Transverse colon (tissue), 4 donors: ENCODE results near the gene CHAD. TPM values are rescaled to one million over a fixed set of nuclear protein-coding genes. Genes with fewer than 3 reads are reported as not detected.
A peak's percentile ranks its signal among the peaks of the same experiment; 100 is the strongest.

Source experiments
- DNase-seq: peaks from one replicate; pipeline ENCODE4 v3.0.0-alpha.2; 2019
- H3K27ac ChIP-seq, 4 donors: fragments of 200-600 bp; sonication (generic); 2 replicates each; pipeline ENCODE4 v1.5.1; 2016 to 2018; ENCODE audit warnings: inconsistent platforms in 4 of 4
- H3K27me3 ChIP-seq: fragments of 200-600 bp; sonication (generic); 2 replicates; pipeline ENCODE4 v1.5.1; 2017; ENCODE audit warnings: inconsistent platforms
- H3K36me3 ChIP-seq, 4 donors: fragments of 200-600 bp; sonication (generic); 2 replicates each; pipeline ENCODE4 v1.5.1; 2017 to 2019; ENCODE audit warnings: inconsistent platforms in 4 of 4
- H3K4me1 ChIP-seq, 4 donors: fragments of 200-600 bp; sonication (generic); 2 replicates each; pipeline ENCODE4 v1.5.1; 2017 to 2020; ENCODE audit warnings: inconsistent platforms in 4 of 4
- H3K4me3 ChIP-seq, 4 donors: fragments of 200-600 bp; sonication (generic); 1 replicate in 1 of 4; 2 replicates in 3 of 4; pipeline versions ENCODE4 v1.5.1 to v1.6.1; 2017 to 2019; ENCODE audit warnings: inconsistent platforms in 4 of 4
- H3K9me3 ChIP-seq, 2 donors: fragments of 200-600 bp; sonication (generic); 2 replicates each; pipeline ENCODE4 v1.5.1; 2017 to 2019; ENCODE audit warnings: inconsistent platforms in 2 of 2
- CTCF ChIP-seq, 5 experiments: fragments of 200-600 bp in 3 of 5; fragments of 450-650 bp in 2 of 5; sonication (generic) in 3 of 5; IDR thresholded peaks; 1 replicate in 2 of 5; 2 replicates in 3 of 5; pipeline ENCODE4 v1.5.1; 2016 to 2017; ENCODE audit warnings: antibody characterized with exemption in 5 of 5, inconsistent platforms in 3 of 5, mild to moderate bottlenecking in 2 of 5, moderate library complexity in 1 of 5
- EP300 ChIP-seq: sonication (generic); formaldehyde crosslinking; IDR thresholded peaks from one replicate; pipeline ENCODE4 v1.6.1; 2017; ENCODE audit warnings: antibody characterized with exemption, low read depth
- POLR2A ChIP-seq: fragments of 450-650 bp; IDR thresholded peaks from one replicate; pipeline ENCODE4 v1.6.1; 2016; ENCODE audit warnings: antibody characterized with exemption, mild to moderate bottlenecking, moderate library complexity
- POLR2AphosphoS5 ChIP-seq, 3 donors: sonication (generic); formaldehyde crosslinking; IDR thresholded peaks; one replicate each; pipeline ENCODE4 v1.6.1; 2016; ENCODE audit warnings: antibody characterized with exemption in 3 of 3
- WGBS, 2 donors: methylation state at CpG; one replicate each; pipeline ENCODE4 v1.1.5; 2018; ENCODE audit warnings: low coverage in 1 of 2; 5-methylcytosine and 5-hydroxymethylcytosine counted together
- in situ Hi-C, 4 donors: fragments of 200-750 bp; cut with MboI; loops; one replicate each; pipeline versions ENCODE4 v1.15.0 to v1.15.1; 2017; ENCODE audit warnings: low sequenced_read_pairs in 3 of 4, low pct_ligation_motif_present in 1 of 4, low pct_unique_long_range_greater_than_20kb in 1 of 4
- intact Hi-C: fragments of 100-400 bp; cut with DNase I; formaldehyde crosslinking; loops from one replicate; pipeline ENCODE4 v1.15.1; 2023; ENCODE audit warnings: low total_unique reads
- total RNA-seq, 4 donors: library from RNA; depleted of rRNA; stranded (reverse); fragments of >200 nt; gene quantifications; one replicate each; pipeline ENCODE4 v1.1.0, GENCODE V29; 2016

Gene CHAD
- total RNA-seq, 4 donors from 2014 or later = 9.6 to 59.8 (median 19.7) TPM

GRCh38 chr17:50478391-50479381, 10.0 kb upstream of the CHAD start, which contains the start of gene RSAD1:
TSS of gene RSAD1 (plus strand) at chr17:50478860. CDS start at chr17:50478885, 25 bp downstream.
- WGBS, 2 donors = 0 to 6% methylated on average over 1 to 47 of the region's 75 CpGs
- TF ChIP-seq CTCF (IDR thresholded peaks at IDR 0.05) = peak; percentile 76 to 94 (median 88)
- TF ChIP-seq POLR2A = peak; percentile 65
- peak; percentile 30 to 89 (median 87) for TF ChIP-seq POLR2AphosphoS5 (IDR thresholded peaks at IDR 0.05)
- no peak for TF ChIP-seq EP300
- Histone ChIP-seq H3K27me3 (no peaks in the 10 kb centered on the region), H3K36me3 (peaks cover 0 to 6% (median 2%) of the 10 kb centered on the region in 4 donors), H3K4me1 (peaks cover 16 to 48% (median 28%) of the 10 kb centered on the region in 4 donors), H3K9me3 (no peaks in the 10 kb centered on the region), H3K27ac (peak within 1 kb of the TSS; percentile 90 to 93 (median 92)), H3K4me3 (peak within 1 kb of the TSS; percentile 44 to 73 (median 65))
- in situ Hi-C loops (no loop called here), intact Hi-C loops (no loop called here)
- peak; percentile 90 for DNase-seq

- Histone ChIP-seq H3K9me3 (no peaks in the 10 kb centered on the region), H3K27me3 (no peaks in the 10 kb centered on the region), H3K4me3 (peak overlapping the region in 1 of 4 donors; percentile 65), H3K36me3 (no peaks in the 10 kb centered on the region), H3K27ac (peak overlapping the region; percentile 90 to 93 (median 92)), H3K4me1 (peaks cover 16 to 45% (median 28%) of the 10 kb centered on the region in 4 donors)
- DNase-seq = no peak
- in situ Hi-C loops = no loop called here
- 75% methylated on average over 7 of the region's 7 CpGs; no CpG with 5 or more reads in 1 of the 2 donors for WGBS, 2 donors
- TF ChIP-seq POLR2AphosphoS5 (IDR thresholded peaks at IDR 0.05) = no peak
- TF ChIP-seq POLR2A = no peak
- no peak for TF ChIP-seq CTCF (IDR thresholded peaks at IDR 0.05)
- no peak for TF ChIP-seq EP300
- intact Hi-C loops = no loop called here
Observed at GRCh38 chr17:50477976-50478375, 9.3 kb upstream of the CHAD start.

- Histone ChIP-seq H3K9me3 (no peaks in the 10 kb centered on the region), H3K27me3 (no peaks in the 10 kb centered on the region), H3K4me1 (peaks cover 10 to 37% (median 22%) of the 10 kb centered on the region in 4 donors), H3K4me3 (peak overlapping the region in 2 of 4 donors; percentile 15 to 39), H3K36me3 (no peaks in the 10 kb centered on the region), H3K27ac (peak overlapping the region; percentile 57 to 73 (median 61))
- 75% methylated on average over 15 of the region's 18 CpGs; no CpG with 5 or more reads in 1 of the 2 donors for WGBS, 2 donors
- DNase-seq = peak; percentile 58
- no peak for TF ChIP-seq CTCF (IDR thresholded peaks at IDR 0.05)
- no peak for TF ChIP-seq EP300
- TF ChIP-seq POLR2A = peak; percentile 70
- TF ChIP-seq POLR2AphosphoS5 (IDR thresholded peaks at IDR 0.05) = peak in 2 of 3 donors; percentile 85 to 92
- intact Hi-C loops = no loop called here
- in situ Hi-C loops = no loop called here
Observed at GRCh38 chr17:50476545-50477315, 8.1 kb upstream of the CHAD start.
